ENCODE results near the gene RNASE12. TPM values are rescaled to one million over a fixed set of nuclear protein-coding genes. Genes with fewer than 3 reads are reported as not detected.
"Not testable (repeated sequence)": the region's sequence is repeated elsewhere in the genome, so short reads cannot be mapped to it uniquely, and the experiment has no call there.

Gene RNASE12
- polyA plus RNA-seq, 4 donors, result not detected

DNA sequence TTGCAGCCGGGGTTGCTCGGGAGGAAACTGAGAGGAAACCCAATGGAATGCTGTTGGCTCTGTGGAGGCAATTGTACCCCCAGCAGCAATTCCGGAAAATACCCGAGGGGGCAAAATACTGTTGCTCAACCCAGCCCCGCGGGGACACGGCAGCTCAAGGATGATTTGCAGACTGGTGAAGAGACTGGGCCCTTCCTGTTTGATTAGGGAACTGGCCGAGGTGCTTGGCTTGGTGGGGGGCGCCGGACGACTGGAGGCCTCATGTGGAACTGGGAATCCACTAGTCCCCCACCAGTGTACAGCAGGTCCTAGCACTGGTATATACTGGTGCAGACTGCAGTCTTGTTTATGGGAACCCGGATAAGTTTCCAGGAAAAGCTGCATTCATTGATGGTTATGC, 10.3 kb upstream of the RNASE12 start:
- Histone ChIP-seq H3K27ac (ENCODE audit: low read depth in 1 of 3, low read length in 2 of 3) (no peak overlapping the region), H3K4me3 (ENCODE audit: low read depth in 1 of 3, low read length in 3 of 3) (no peak overlapping the region), H3K36me3 (ENCODE audit: control insufficient read depth in 3 of 3, insufficient read depth in 2 of 3, low read depth in 1 of 3, low read length in 3 of 3) (no peaks in the 10 kb centered on the region), H3K4me1 (ENCODE audit: control insufficient read depth in 3 of 3, insufficient read depth in 2 of 3, low read depth in 1 of 3, low read length in 2 of 3) (peaks cover 0 to 5% (median 0%) of the 10 kb centered on the region in 3 donors), H3K9me3 (ENCODE audit: control insufficient read depth in 2 of 2, insufficient read depth in 1 of 2, low read depth in 1 of 2, low read length in 1 of 2) (no peaks in the 10 kb centered on the region), H3K27me3 (ENCODE audit: control insufficient read depth in 3 of 3, insufficient read depth in 3 of 3, low read length in 3 of 3) (no peaks in the 10 kb centered on the region)
- 82 to 89% (median 85%) methylated on average over 12 of the region's 12 CpGs for WGBS, 3 donors
- DNase-seq, result no peak
- FAIRE-seq, result no peak

- Histone ChIP-seq H3K27ac (ENCODE audit: low read depth in 1 of 3, low read length in 2 of 3) (no peak overlapping the region), H3K36me3 (ENCODE audit: control insufficient read depth in 3 of 3, insufficient read depth in 2 of 3, low read depth in 1 of 3, low read length in 3 of 3) (no peaks in the 10 kb centered on the region), H3K4me3 (ENCODE audit: low read depth in 1 of 3, low read length in 3 of 3) (no peak overlapping the region), H3K4me1 (ENCODE audit: control insufficient read depth in 3 of 3, insufficient read depth in 2 of 3, low read depth in 1 of 3, low read length in 2 of 3) (no peaks in the 10 kb centered on the region), H3K27me3 (ENCODE audit: control insufficient read depth in 3 of 3, insufficient read depth in 3 of 3, low read length in 3 of 3) (no peaks in the 10 kb centered on the region), H3K9me3 (ENCODE audit: control insufficient read depth in 2 of 2, insufficient read depth in 1 of 2, low read depth in 1 of 2, low read length in 1 of 2) (no peaks in the 10 kb centered on the region)
- WGBS, 3 donors, result 87 to 95% (median 90%) methylated on average over 1 of the region's 1 CpG
- no peak for DNase-seq
- no peak for FAIRE-seq
These were observed 5.9 kb upstream of the RNASE12 start for GRCh38 chr14:20597108-20597507.

DNA sequence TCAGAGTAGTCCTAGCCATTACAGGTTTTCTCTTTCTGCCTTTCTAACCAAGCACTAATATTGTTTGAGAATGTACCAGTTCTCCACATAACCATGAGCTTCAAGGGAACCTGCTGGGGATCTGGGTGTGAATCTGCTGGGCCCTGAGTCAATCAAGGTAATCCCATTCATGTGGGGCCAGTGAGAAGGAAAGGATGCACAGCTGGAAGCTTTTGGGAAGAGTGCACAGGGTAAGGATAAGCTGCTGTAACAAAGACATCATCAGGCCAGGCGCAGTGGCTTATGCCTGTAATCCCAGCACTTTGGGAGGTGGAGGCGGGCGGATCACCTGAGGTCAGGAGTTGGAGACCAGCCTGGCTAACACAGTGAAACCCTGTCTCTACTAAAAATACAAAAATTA, 4.5 kb upstream of the RNASE12 start:
- not testable (repeated sequence) for DNase-seq; H3K27me3 ChIP-seq (ENCODE audit: control insufficient read depth in 3 of 3, insufficient read depth in 3 of 3, low read length in 3 of 3); H3K4me3 ChIP-seq (ENCODE audit: low read depth in 1 of 3, low read length in 3 of 3); H3K9me3 ChIP-seq (ENCODE audit: control insufficient read depth in 2 of 2, insufficient read depth in 1 of 2, low read depth in 1 of 2, low read length in 1 of 2); H3K36me3 ChIP-seq (ENCODE audit: control insufficient read depth in 3 of 3, insufficient read depth in 2 of 3, low read depth in 1 of 3, low read length in 3 of 3); H3K27ac ChIP-seq (ENCODE audit: low read depth in 1 of 3, low read length in 2 of 3); FAIRE-seq; H3K4me1 ChIP-seq (ENCODE audit: control insufficient read depth in 3 of 3, insufficient read depth in 2 of 3, low read depth in 1 of 3, low read length in 2 of 3)
- 95 to 100% (median 98%) methylated on average over 3 of the region's 3 CpGs for WGBS, 3 donors

GRCh38 chr14:20592574-20592973, 1.4 kb upstream of the RNASE12 start:
- H3K9me3 ChIP-seq (ENCODE audit: control insufficient read depth in 2 of 2, insufficient read depth in 1 of 2, low read depth in 1 of 2, low read length in 1 of 2), result no peaks in the 10 kb centered on the region
- WGBS, 3 donors, result 52 to 76% (median 60%) methylated on average over 1 of the region's 1 CpG
- H3K27ac ChIP-seq (ENCODE audit: low read depth in 1 of 3, low read length in 2 of 3), result no peak overlapping the region
- H3K4me3 ChIP-seq (ENCODE audit: low read depth in 1 of 3, low read length in 3 of 3), result no peak overlapping the region
- H3K27me3 ChIP-seq (ENCODE audit: control insufficient read depth in 3 of 3, insufficient read depth in 3 of 3, low read length in 3 of 3), result no peaks in the 10 kb centered on the region
- FAIRE-seq, result no peak
- H3K4me1 ChIP-seq (ENCODE audit: control insufficient read depth in 3 of 3, insufficient read depth in 2 of 3, low read depth in 1 of 3, low read length in 2 of 3), result no peaks in the 10 kb centered on the region
- H3K36me3 ChIP-seq (ENCODE audit: control insufficient read depth in 3 of 3, insufficient read depth in 2 of 3, low read depth in 1 of 3, low read length in 3 of 3), result no peaks in the 10 kb centered on the region
- DNase-seq, result no peak

DNA sequence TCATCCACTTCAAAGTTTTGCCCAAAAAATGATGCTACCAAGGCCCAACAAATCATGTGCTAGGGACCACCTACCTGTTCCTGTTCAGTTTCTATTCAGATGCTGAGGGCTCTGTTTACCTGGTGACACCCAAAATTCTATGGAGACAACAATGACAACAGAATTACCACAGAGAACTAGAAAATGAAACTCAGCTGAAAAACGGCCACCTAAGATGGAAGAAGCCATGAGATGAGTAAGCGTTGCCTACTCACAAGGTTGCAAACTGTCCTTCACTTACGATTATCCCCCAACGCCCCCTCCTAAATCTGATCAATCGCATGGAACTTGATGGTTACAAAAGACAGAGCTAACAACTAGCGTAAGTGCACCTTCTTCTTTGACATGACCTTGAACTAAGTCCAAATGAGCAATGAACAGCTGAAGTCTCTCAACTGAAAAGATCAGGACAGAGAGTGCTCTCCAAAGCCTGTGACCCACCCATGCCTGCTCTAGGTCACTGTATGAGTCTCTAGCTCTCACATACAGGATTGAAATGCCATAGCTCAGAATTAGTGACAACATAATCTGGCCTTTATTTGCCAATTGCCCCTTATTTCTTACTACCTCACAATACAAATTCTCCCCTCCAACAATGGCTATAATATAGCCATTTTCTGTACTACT, 3.6 kb downstream of the RNASE12 start, which contains the start of gene RNASE11:
TSS of gene RNASE11 (minus strand) at position 513 of the 666 bp plus-strand sequence.
- DNase-seq (no peak), FAIRE-seq (no peak)
- Histone ChIP-seq H3K36me3 (ENCODE audit: control insufficient read depth in 3 of 3, insufficient read depth in 2 of 3, low read depth in 1 of 3, low read length in 3 of 3) (no peaks in the 10 kb centered on the region), H3K27ac (ENCODE audit: low read depth in 1 of 3, low read length in 2 of 3) (no peak within 1 kb of the TSS), H3K9me3 (ENCODE audit: control insufficient read depth in 2 of 2, insufficient read depth in 1 of 2, low read depth in 1 of 2, low read length in 1 of 2) (no peaks in the 10 kb centered on the region), H3K4me3 (ENCODE audit: low read depth in 1 of 3, low read length in 3 of 3) (no peak within 1 kb of the TSS), H3K27me3 (ENCODE audit: control insufficient read depth in 3 of 3, insufficient read depth in 3 of 3, low read length in 3 of 3) (peaks cover 0 to 2% (median 0%) of the 10 kb centered on the region in 3 donors), H3K4me1 (ENCODE audit: control insufficient read depth in 3 of 3, insufficient read depth in 2 of 3, low read depth in 1 of 3, low read length in 2 of 3) (no peaks in the 10 kb centered on the region)
- WGBS, 3 donors, result 60 to 82% (median 62%) methylated on average over 6 of the region's 6 CpGs

DNA sequence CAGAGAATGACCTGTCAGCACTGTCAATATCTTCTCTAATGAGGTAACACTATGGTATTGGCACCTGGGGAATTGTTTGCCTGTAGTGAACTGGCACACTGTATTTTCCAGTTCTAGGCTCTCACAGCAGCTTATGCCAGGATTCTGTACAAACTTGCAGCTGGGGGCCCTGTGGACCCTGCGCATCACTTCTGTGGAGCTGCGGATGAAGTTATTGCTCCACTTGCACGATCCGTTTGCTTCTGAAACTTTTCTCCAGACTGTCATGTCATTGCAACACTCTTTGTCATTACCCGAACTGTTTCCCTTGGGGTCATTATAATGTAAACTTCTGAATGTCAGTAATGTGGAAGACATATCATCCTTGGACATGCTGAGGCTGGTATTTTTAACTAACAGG, 7.3 kb downstream of the RNASE12 start:
- no peak for FAIRE-seq
- DNase-seq, result no peak
- 74 to 85% (median 80%) methylated on average over 5 of the region's 5 CpGs for WGBS, 3 donors
- Histone ChIP-seq H3K36me3 (ENCODE audit: control insufficient read depth in 3 of 3, insufficient read depth in 2 of 3, low read depth in 1 of 3, low read length in 3 of 3) (no peaks in the 10 kb centered on the region), H3K27ac (ENCODE audit: low read depth in 1 of 3, low read length in 2 of 3) (no peak overlapping the region), H3K27me3 (ENCODE audit: control insufficient read depth in 3 of 3, insufficient read depth in 3 of 3, low read length in 3 of 3) (peaks cover 0 to 2% (median 0%) of the 10 kb centered on the region in 3 donors), H3K4me3 (ENCODE audit: low read depth in 1 of 3, low read length in 3 of 3) (no peak overlapping the region), H3K9me3 (ENCODE audit: control insufficient read depth in 2 of 2, insufficient read depth in 1 of 2, low read depth in 1 of 2, low read length in 1 of 2) (no peaks in the 10 kb centered on the region), H3K4me1 (ENCODE audit: control insufficient read depth in 3 of 3, insufficient read depth in 2 of 3, low read depth in 1 of 3, low read length in 2 of 3) (no peaks in the 10 kb centered on the region)

DNA sequence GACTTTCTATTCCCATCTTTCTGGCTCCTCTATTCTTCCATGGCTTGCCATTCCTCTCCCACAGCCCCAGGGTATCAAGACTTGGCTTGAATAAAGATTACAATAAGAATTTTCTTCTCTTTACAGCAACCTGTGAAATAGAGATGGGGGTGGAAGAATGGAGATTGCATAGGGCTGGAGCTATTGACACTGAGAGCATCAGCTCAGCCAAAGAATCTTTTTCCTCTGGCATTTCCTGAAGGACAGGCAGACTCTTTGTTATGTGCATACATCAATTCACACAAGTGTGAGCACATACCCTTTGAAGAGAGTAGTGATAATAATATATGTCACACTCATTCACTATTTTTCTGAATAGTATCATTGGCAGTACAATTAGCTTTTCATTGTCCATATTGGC, 8.0 kb downstream of the RNASE12 start:
- no peak overlapping the region for H3K27ac ChIP-seq (ENCODE audit: low read depth in 1 of 3, low read length in 2 of 3)
- H3K36me3 ChIP-seq (ENCODE audit: control insufficient read depth in 3 of 3, insufficient read depth in 2 of 3, low read depth in 1 of 3, low read length in 3 of 3), result no peaks in the 10 kb centered on the region
- peaks cover 0 to 2% (median 0%) of the 10 kb centered on the region in 3 donors for H3K27me3 ChIP-seq (ENCODE audit: control insufficient read depth in 3 of 3, insufficient read depth in 3 of 3, low read length in 3 of 3)
- H3K9me3 ChIP-seq (ENCODE audit: control insufficient read depth in 2 of 2, insufficient read depth in 1 of 2, low read depth in 1 of 2, low read length in 1 of 2), result no peaks in the 10 kb centered on the region
- H3K4me1 ChIP-seq (ENCODE audit: control insufficient read depth in 3 of 3, insufficient read depth in 2 of 3, low read depth in 1 of 3, low read length in 2 of 3), result no peaks in the 10 kb centered on the region
- no peak for DNase-seq
- FAIRE-seq, result no peak
- H3K4me3 ChIP-seq (ENCODE audit: low read depth in 1 of 3, low read length in 3 of 3), result no peak overlapping the region

GRCh38 chr14:20580242-20580641, 10.9 kb downstream of the RNASE12 start:
- Histone ChIP-seq H3K36me3 (ENCODE audit: control insufficient read depth in 3 of 3, insufficient read depth in 2 of 3, low read depth in 1 of 3, low read length in 3 of 3) (no peaks in the 10 kb centered on the region), H3K27ac (ENCODE audit: low read depth in 1 of 3, low read length in 2 of 3) (no peak overlapping the region), H3K4me1 (ENCODE audit: control insufficient read depth in 3 of 3, insufficient read depth in 2 of 3, low read depth in 1 of 3, low read length in 2 of 3) (no peaks in the 10 kb centered on the region), H3K9me3 (ENCODE audit: control insufficient read depth in 2 of 2, insufficient read depth in 1 of 2, low read depth in 1 of 2, low read length in 1 of 2) (no peaks in the 10 kb centered on the region), H3K4me3 (ENCODE audit: low read depth in 1 of 3, low read length in 3 of 3) (no peak overlapping the region), H3K27me3 (ENCODE audit: control insufficient read depth in 3 of 3, insufficient read depth in 3 of 3, low read length in 3 of 3) (peaks cover 0 to 2% (median 0%) of the 10 kb centered on the region in 3 donors)
- FAIRE-seq (no peak), DNase-seq (no peak)
- 81 to 84% (median 81%) methylated on average over 4 of the region's 4 CpGs for WGBS, 3 donors
